ENCODE results near the gene TRIM65.

GRCh38 chr17:75881678-75882454 lies 14.9 kb downstream of the TRIM65 start:
- TF ChIP-seq ZFX (IDR thresholded peaks at IDR 0.05; ENCODE audit: borderline replicate concordance) (no peak), CTCF (IDR thresholded peaks at IDR 0.05) (no peak)

Data from 22Rv1 (cell line).